Thoracic aorta (tissue), 2 donors: ENCODE results near the gene ENG. TPM values are rescaled to one million over a fixed set of nuclear protein-coding genes. Genes with fewer than 3 reads are reported as not detected.

Source experiments
- ATAC-seq: fragments of 150-250 bp; one replicate; pipeline ENCODE4 v1.8.0; 2017; ENCODE audit warnings: low read depth; ENCODE audit not compliant: insufficient number of reproducible peaks, low FRiP score
- DNase-seq: peaks from one replicate; pipeline ENCODE4 v3.0.0-alpha.2; 2020; ENCODE audit warnings: low spot score
- H3K27ac ChIP-seq, 2 donors: fragments of 200-600 bp; sonication (generic); 1 replicate in 1 of 2; 2 replicates in 1 of 2; pipeline ENCODE4 v1.5.1; 2016; ENCODE audit warnings: mild to moderate bottlenecking in 2 of 2, moderate library complexity in 2 of 2
- H3K27me3 ChIP-seq: fragments of 200-600 bp; sonication (generic); replicated peaks from 2 replicates; pipeline ENCODE4 v1.6.0; 2016; ENCODE audit warnings: mild to moderate bottlenecking; ENCODE audit not compliant: insufficient read depth
- H3K36me3 ChIP-seq: fragments of 200-600 bp; sonication (generic); one replicate; pipeline ENCODE4 v1.5.1; 2016
- H3K4me1 ChIP-seq, 2 donors: fragments of 200-600 bp; sonication (generic); 1 replicate in 1 of 2; 2 replicates in 1 of 2; pipeline versions ENCODE4 v1.5.1 to v1.6.0; 2016; ENCODE audit warnings: low read depth in 2 of 2, mild to moderate bottlenecking in 1 of 2; ENCODE audit not compliant: control insufficient read depth in 1 of 2
- H3K4me3 ChIP-seq: fragments of 200-600 bp; sonication (generic); 2 replicates; pipeline ENCODE4 v1.5.1; 2016; ENCODE audit warnings: mild to moderate bottlenecking
- H3K9me3 ChIP-seq: fragments of 200-600 bp; sonication (generic); 2 replicates; pipeline ENCODE4 v1.5.1; 2016
- CTCF ChIP-seq: fragments of 200-600 bp; sonication (generic); IDR thresholded peaks from one replicate; pipeline ENCODE4 v1.5.1; 2019; ENCODE audit warnings: antibody characterized with exemption
- total RNA-seq, 2 donors: library from RNA; depleted of rRNA; stranded (reverse); fragments of >200 nt; gene quantifications; one replicate each; pipeline versions ENCODE4 v1.1.0 to v1.2.3, GENCODE V29; 2016

Gene ENG
- total RNA-seq, 2 donors from 2014 or later, result 239 to 268 TPM

- ATAC-seq (no peak), DNase-seq (no peak)
- no peak for TF ChIP-seq CTCF
- peaks cover 58% of the 10 kb centered on the region for H3K36me3 ChIP-seq
- H3K27ac ChIP-seq, result peak overlapping the region in 1 of 2 donors; percentile 22
- H3K27me3 ChIP-seq, result no peaks in the 10 kb centered on the region
- H3K4me3 ChIP-seq, result no peak overlapping the region
- H3K4me1 ChIP-seq, result peaks cover 0 to 7% of the 10 kb centered on the region in 2 donors
- no peaks in the 10 kb centered on the region for H3K9me3 ChIP-seq
Measured at GRCh38 chr9:127812936-127813675, 41.4 kb downstream of the ENG start.

GRCh38 chr9:127812011-127812410, 42.4 kb downstream of the ENG start:
- DNase-seq (no peak), ATAC-seq (no peak)
- Histone ChIP-seq H3K27ac (no peak overlapping the region), H3K9me3 (no peaks in the 10 kb centered on the region), H3K4me3 (no peak overlapping the region), H3K36me3 (peaks cover 64% of the 10 kb centered on the region), H3K4me1 (peaks cover 0 to 7% of the 10 kb centered on the region in 2 donors), H3K27me3 (no peaks in the 10 kb centered on the region)
- no peak for TF ChIP-seq CTCF

- TF ChIP-seq CTCF, result no peak
Measured at GRCh38 chr9:127810378-127811187, 43.9 kb downstream of the ENG start.

DNA sequence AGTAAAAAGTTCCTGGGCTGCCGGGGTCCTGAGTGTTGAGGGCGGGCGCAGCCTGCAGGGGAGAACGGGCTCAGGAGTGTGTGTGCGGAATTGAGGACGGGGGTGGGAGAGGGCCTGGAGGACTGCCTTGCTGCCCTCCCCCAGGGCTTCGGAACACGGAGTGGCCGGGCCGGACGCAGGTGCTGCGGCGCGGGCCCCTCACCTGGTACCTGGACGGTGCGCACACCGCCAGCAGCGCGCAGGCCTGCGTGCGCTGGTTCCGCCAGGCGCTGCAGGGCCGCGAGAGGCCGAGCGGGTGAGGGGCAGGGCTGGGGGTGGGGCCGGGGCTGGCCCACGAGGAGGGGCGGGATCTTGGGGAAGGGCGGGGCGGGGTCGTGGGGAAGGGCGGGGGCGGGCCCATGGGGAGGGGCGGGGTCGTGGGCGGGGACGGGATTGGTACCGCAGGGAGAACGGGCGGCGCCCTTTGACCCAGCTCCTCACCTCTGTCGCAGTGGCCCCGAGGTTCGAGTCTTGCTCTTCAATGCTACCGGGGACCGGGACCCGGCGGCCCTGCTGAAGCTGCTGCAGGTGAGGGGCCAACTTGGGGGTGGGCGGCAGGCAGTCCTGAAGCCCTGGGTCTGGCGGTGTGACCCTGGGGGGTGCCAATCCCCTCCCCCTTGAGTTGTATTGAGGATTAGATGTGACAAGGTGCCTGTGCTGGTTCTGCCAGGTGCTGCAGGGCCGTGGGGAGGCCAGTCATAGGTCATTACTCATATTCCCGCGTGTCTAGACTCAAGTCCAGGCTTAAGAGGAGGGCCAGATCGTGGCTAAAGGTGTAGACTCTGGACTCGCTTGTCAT, 44.7 kb downstream of the ENG start:
- H3K4me1 ChIP-seq, result peaks cover 6 to 20% of the 10 kb centered on the region in 2 donors
- no peaks in the 10 kb centered on the region for H3K27me3 ChIP-seq
- no peaks in the 10 kb centered on the region for H3K9me3 ChIP-seq
- no peak for TF ChIP-seq CTCF
- peaks cover 52% of the 10 kb centered on the region for H3K36me3 ChIP-seq
- no peak for DNase-seq
- H3K4me3 ChIP-seq, result no peak overlapping the region
- no peak for ATAC-seq
- peak overlapping the region in 1 of 2 donors; percentile 2 for H3K27ac ChIP-seq

More at GRCh38 chr9:127810378-127811187, 43.9 kb downstream of the ENG start:
- Histone ChIP-seq H3K36me3 (peaks cover 60% of the 10 kb centered on the region), H3K9me3 (no peaks in the 10 kb centered on the region), H3K4me1 (peaks cover 0 to 14% of the 10 kb centered on the region in 2 donors), H3K4me3 (no peak overlapping the region), H3K27ac (peak overlapping the region in 1 of 2 donors; percentile 2), H3K27me3 (no peaks in the 10 kb centered on the region)
- DNase-seq (no peak), ATAC-seq (no peak)
